ENCODE results near the gene SCP2D1. TPM values are rescaled to one million over a fixed set of nuclear protein-coding genes. Genes with fewer than 3 reads are reported as not detected.

SCP2D1 gene
- total RNA-seq, 4 donors from 2014 or later, result not detected

GRCh38 chr20:18788021-18788420 is 25.6 kb upstream of the SCP2D1 start:
- H3K4me3 ChIP-seq, result no peak overlapping the region
- DNase-seq (ENCODE audit: low spot score in 2 of 2), result no peak
- H3K27ac ChIP-seq, result no peak overlapping the region
- H3K9me3 ChIP-seq, result no peaks in the 10 kb centered on the region
- H3K4me1 ChIP-seq, result peaks cover 0 to 4% (median 0%) of the 10 kb centered on the region in 4 donors
- no peaks in the 10 kb centered on the region for H3K27me3 ChIP-seq
- H3K36me3 ChIP-seq, result no peaks in the 10 kb centered on the region
- TF ChIP-seq CTCF (IDR thresholded peaks at IDR 0.05), result no peak

GRCh38 chr20:18790787-18791186 is 22.8 kb upstream of the SCP2D1 start:
- Histone ChIP-seq H3K27me3 (no peaks in the 10 kb centered on the region), H3K4me1 (peaks cover 0 to 18% (median 5%) of the 10 kb centered on the region in 4 donors), H3K9me3 (no peaks in the 10 kb centered on the region), H3K27ac (no peak overlapping the region), H3K36me3 (no peaks in the 10 kb centered on the region), H3K4me3 (no peak overlapping the region)
- TF ChIP-seq CTCF (IDR thresholded peaks at IDR 0.05) (no peak), POLR2A (IDR thresholded peaks at IDR 0.05) (no peak), EP300 (IDR thresholded peaks at IDR 0.05) (no peak)
- no peak for DNase-seq (ENCODE audit: low spot score in 2 of 2)
- 73 to 79% methylated on average over 3 of the region's 3 CpGs for WGBS, 2 donors

GRCh38 chr20:18793625-18794427 is 19.8 kb upstream of the SCP2D1 start:
- Histone ChIP-seq H3K9me3 (peaks cover 0 to 7% (median 2%) of the 10 kb centered on the region in 4 donors), H3K27ac (peak overlapping the region; percentile 90 to 98 (median 94)), H3K27me3 (no peaks in the 10 kb centered on the region), H3K36me3 (no peaks in the 10 kb centered on the region), H3K4me3 (peak overlapping the region; percentile 66 to 89 (median 79)), H3K4me1 (peaks cover 0 to 18% (median 5%) of the 10 kb centered on the region in 4 donors)
- TF ChIP-seq EP300 (IDR thresholded peaks at IDR 0.05), result peak; percentile 93 to 96
- TF ChIP-seq POLR2A (IDR thresholded peaks at IDR 0.05), result peak; percentile 50 to 83
- peak in 1 of 5 experiments; percentile 11 for TF ChIP-seq CTCF (IDR thresholded peaks at IDR 0.05)
- WGBS, 2 donors, result 6 to 13% methylated on average over 18 to 29 of the region's 29 CpGs
- peak; percentile 74 to 92 for DNase-seq (ENCODE audit: low spot score in 2 of 2)

- Histone ChIP-seq H3K36me3 (no peaks in the 10 kb centered on the region), H3K27ac (peak overlapping the region; percentile 90 to 98 (median 94)), H3K4me1 (peaks cover 0 to 18% (median 5%) of the 10 kb centered on the region in 4 donors), H3K9me3 (peaks cover 0 to 7% (median 2%) of the 10 kb centered on the region in 4 donors), H3K27me3 (no peaks in the 10 kb centered on the region), H3K4me3 (peak overlapping the region; percentile 66 to 89 (median 79))
- 45 to 53% methylated on average over 3 of the region's 3 CpGs for WGBS, 2 donors
- TF ChIP-seq EP300 (IDR thresholded peaks at IDR 0.05) (no peak), POLR2A (IDR thresholded peaks at IDR 0.05) (no peak), CTCF (IDR thresholded peaks at IDR 0.05) (no peak)
- DNase-seq (ENCODE audit: low spot score in 2 of 2), result no peak
These were observed 19.2 kb upstream of the SCP2D1 start for GRCh38 chr20:18794428-18794787.

GRCh38 chr20:18795366-18795765 is 18.2 kb upstream of the SCP2D1 start:
- Histone ChIP-seq H3K4me3 (no peak overlapping the region), H3K27me3 (no peaks in the 10 kb centered on the region), H3K27ac (no peak overlapping the region), H3K36me3 (no peaks in the 10 kb centered on the region), H3K9me3 (peaks cover 0 to 7% (median 2%) of the 10 kb centered on the region in 4 donors), H3K4me1 (peaks cover 0 to 18% (median 5%) of the 10 kb centered on the region in 4 donors)
- 89 to 90% methylated on average over 4 of the region's 4 CpGs for WGBS, 2 donors
- TF ChIP-seq CTCF (IDR thresholded peaks at IDR 0.05), result no peak
- no peak for DNase-seq (ENCODE audit: low spot score in 2 of 2)
